ENCODE results near the gene KDM3B. TPM values are rescaled to one million over a fixed set of nuclear protein-coding genes. Genes with fewer than 3 reads are reported as not detected.
"Not testable (repeated sequence)": the region's sequence is repeated elsewhere in the genome, so short reads cannot be mapped to it uniquely, and the experiment has no call there.

Gene KDM3B
- total RNA-seq, 4 donors from 2014 or later: 62.7 to 65.3 (median 62.9) TPM

GRCh38 chr5:138391859-138392386, 39.4 kb downstream of the KDM3B start:
- Histone ChIP-seq H3K27ac (peak overlapping the region in 1 of 4 donors; percentile 35), H3K9me3 (no peaks in the 10 kb centered on the region), H3K4me3 (no peak overlapping the region), H3K36me3 (peaks cover 2 to 86% (median 23%) of the 10 kb centered on the region in 3 donors), H3K27me3 (no peaks in the 10 kb centered on the region), H3K4me1 (peaks cover 0 to 9% (median 0%) of the 10 kb centered on the region in 4 donors)
- 46 to 56% methylated on average over 9 of the region's 9 CpGs for WGBS, 2 donors
- TF ChIP-seq EP300 (IDR thresholded peaks at IDR 0.05) (no peak), CTCF (IDR thresholded peaks at IDR 0.05) (no peak), POLR2A (IDR thresholded peaks at IDR 0.05) (no peak)
- DNase-seq (ENCODE audit: low spot score in 2 of 2): no peak

GRCh38 chr5:138402640-138403039, 50.2 kb downstream of the KDM3B start:
- TF ChIP-seq EP300 (IDR thresholded peaks at IDR 0.05) (no peak), POLR2A (IDR thresholded peaks at IDR 0.05) (no peak), CTCF (IDR thresholded peaks at IDR 0.05) (no peak)
- Histone ChIP-seq H3K36me3 (peaks cover 3 to 97% (median 5%) of the 10 kb centered on the region in 3 donors), H3K4me1 (peaks cover 0 to 4% (median 0%) of the 10 kb centered on the region in 4 donors), H3K4me3 (no peak overlapping the region), H3K27ac (peak overlapping the region in 1 of 4 donors; percentile 15), H3K27me3 (no peaks in the 10 kb centered on the region), H3K9me3 (no peaks in the 10 kb centered on the region)
- DNase-seq (ENCODE audit: low spot score in 2 of 2): no peak

- peaks cover 0 to 82% (median 4%) of the 10 kb centered on the region in 3 donors for H3K36me3 ChIP-seq
- 85 to 93% methylated on average over 5 of the region's 5 CpGs for WGBS, 2 donors
- DNase-seq (ENCODE audit: low spot score in 2 of 2): no peak
Measured at GRCh38 chr5:138408023-138408422, 55.5 kb downstream of the KDM3B start.

GRCh38 chr5:138410996-138411640, 58.6 kb downstream of the KDM3B start:
- DNase-seq (ENCODE audit: low spot score in 2 of 2): peak in 1 of 2 donors; percentile 36
- not testable (repeated sequence) for H3K9me3 ChIP-seq, H3K27ac ChIP-seq, H3K27me3 ChIP-seq, H3K4me3 ChIP-seq, H3K4me1 ChIP-seq
- H3K36me3 ChIP-seq: peaks cover 0 to 83% (median 4%) of the 10 kb centered on the region in 3 donors
- peak; percentile 19 to 56 (median 34) for TF ChIP-seq CTCF (IDR thresholded peaks at IDR 0.05)
- 68 to 70% methylated on average over 14 of the region's 14 CpGs for WGBS, 2 donors

More at GRCh38 chr5:138408023-138408422, 55.5 kb downstream of the KDM3B start:
- Histone ChIP-seq H3K4me3 (no peak overlapping the region), H3K4me1 (no peaks in the 10 kb centered on the region), H3K27me3 (no peaks in the 10 kb centered on the region), H3K9me3 (no peaks in the 10 kb centered on the region), H3K27ac (no peak overlapping the region)
- no peak for TF ChIP-seq POLR2A (IDR thresholded peaks at IDR 0.05)
- no peak for TF ChIP-seq CTCF (IDR thresholded peaks at IDR 0.05)
- no peak for TF ChIP-seq EP300 (IDR thresholded peaks at IDR 0.05)

- Histone ChIP-seq H3K27me3 (no peaks in the 10 kb centered on the region), H3K9me3 (no peaks in the 10 kb centered on the region), H3K27ac (no peak overlapping the region), H3K36me3 (peaks cover 10 to 98% (median 30%) of the 10 kb centered on the region in 3 donors), H3K4me3 (no peak overlapping the region), H3K4me1 (no peaks in the 10 kb centered on the region)
- WGBS, 2 donors: 92 to 94% methylated on average over 2 of the region's 2 CpGs
- TF ChIP-seq EP300 (IDR thresholded peaks at IDR 0.05) (no peak), POLR2A (IDR thresholded peaks at IDR 0.05) (no peak), CTCF (IDR thresholded peaks at IDR 0.05) (no peak)
- no peak for DNase-seq (ENCODE audit: low spot score in 2 of 2)
Measured at GRCh38 chr5:138418444-138418843, 66.0 kb downstream of the KDM3B start.

All from tibial nerve (tissue), 4 donors.